Measurements from ENCODE around the gene PLBD2.

- TF ChIP-seq, protein P1, sequence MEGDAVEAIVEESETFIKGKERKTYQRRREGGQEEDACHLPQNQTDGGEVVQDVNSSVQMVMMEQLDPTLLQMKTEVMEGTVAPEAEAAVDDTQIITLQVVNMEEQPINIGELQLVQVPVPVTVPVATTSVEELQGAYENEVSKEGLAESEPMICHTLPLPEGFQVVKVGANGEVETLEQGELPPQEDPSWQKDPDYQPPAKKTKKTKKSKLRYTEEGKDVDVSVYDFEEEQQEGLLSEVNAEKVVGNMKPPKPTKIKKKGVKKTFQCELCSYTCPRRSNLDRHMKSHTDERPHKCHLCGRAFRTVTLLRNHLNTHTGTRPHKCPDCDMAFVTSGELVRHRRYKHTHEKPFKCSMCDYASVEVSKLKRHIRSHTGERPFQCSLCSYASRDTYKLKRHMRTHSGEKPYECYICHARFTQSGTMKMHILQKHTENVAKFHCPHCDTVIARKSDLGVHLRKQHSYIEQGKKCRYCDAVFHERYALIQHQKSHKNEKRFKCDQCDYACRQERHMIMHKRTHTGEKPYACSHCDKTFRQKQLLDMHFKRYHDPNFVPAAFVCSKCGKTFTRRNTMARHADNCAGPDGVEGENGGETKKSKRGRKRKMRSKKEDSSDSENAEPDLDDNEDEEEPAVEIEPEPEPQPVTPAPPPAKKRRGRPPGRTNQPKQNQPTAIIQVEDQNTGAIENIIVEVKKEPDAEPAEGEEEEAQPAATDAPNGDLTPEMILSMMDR (IDR thresholded peaks at IDR 0.05; ENCODE audit: insufficient read depth, low read depth, low read length) = no peak
- TF ChIP-seq EZH2 (IDR thresholded peaks at IDR 0.05; ENCODE audit: insufficient read depth, low read length) = no peak
Measured at GRCh38 chr12:113340061-113340460, 18.3 kb upstream of the PLBD2 start.

All from astrocyte (in vitro differentiated cells and primary cell).